GM23338 (cell line): Measurements from ENCODE around the gene ZNF831.

ENCODE experiments used
- CREB1 ChIP-seq: fragments of 250-450 bp; sonication (Bioruptor Pico); IDR thresholded peaks from 2 replicates; pipeline ENCODE4 v1.5.0; 2020; ENCODE audit warnings: low read depth, mild to moderate bottlenecking, moderate library complexity
- ETS1 ChIP-seq: IDR thresholded peaks from 2 replicates; pipeline ENCODE4 v1.6.1; 2016; ENCODE audit warnings: antibody characterized with exemption
- EZH2 ChIP-seq: fragments of 200-600 bp; sonication (generic); IDR thresholded peaks from one replicate; pipeline ENCODE4 v1.8.0; 2017; ENCODE audit warnings: antibody characterized with exemption, mild to moderate bottlenecking, low read depth; ENCODE audit not compliant: unreplicated experiment
- EZH2phosphoT487 ChIP-seq: fragments of 200-600 bp; sonication (generic); IDR thresholded peaks from one replicate; pipeline ENCODE4 v1.8.1; 2018; ENCODE audit warnings: antibody characterized with exemption; ENCODE audit not compliant: unreplicated experiment
- POLR2AphosphoS5 ChIP-seq: IDR thresholded peaks from 2 replicates; pipeline ENCODE4 v1.6.1; 2016; ENCODE audit warnings: antibody characterized with exemption, low read depth
- REST ChIP-seq: IDR thresholded peaks from one replicate; pipeline ENCODE4 v1.6.1; 2018; ENCODE audit warnings: antibody characterized with exemption; ENCODE audit not compliant: unreplicated experiment
- ZNF114 ChIP-seq: fragments of 250-450 bp; sonication (Bioruptor Pico); IDR thresholded peaks from 2 replicates; pipeline ENCODE4 v1.5.0; 2020; ENCODE audit warnings: mild to moderate bottlenecking, moderate library complexity
- ZNF331 ChIP-seq: fragments of 250-450 bp; sonication (Bioruptor Pico); IDR thresholded peaks from 2 replicates; pipeline ENCODE4 v1.5.0; 2020; ENCODE audit warnings: low read depth, mild to moderate bottlenecking, moderate library complexity
- ZNF462 ChIP-seq: fragments of 250-450 bp; sonication (Bioruptor Pico); IDR thresholded peaks from 2 replicates; pipeline ENCODE4 v1.5.0; 2020; ENCODE audit warnings: mild to moderate bottlenecking, moderate library complexity
- TF ChIP-seq, protein P1 (sequence below), 2 experiments: fragments of 200-600 bp in 1 of 2; sonication (generic) in 1 of 2; conservative IDR thresholded peaks; 2 replicates each; pipeline versions ENCODE4 v1.5.1 to v1.6.1; 2016 to 2017; ENCODE audit warnings: antibody characterized with exemption in 2 of 2, low read depth in 2 of 2, mild to moderate bottlenecking in 2 of 2, moderate library complexity in 1 of 2

DNA sequence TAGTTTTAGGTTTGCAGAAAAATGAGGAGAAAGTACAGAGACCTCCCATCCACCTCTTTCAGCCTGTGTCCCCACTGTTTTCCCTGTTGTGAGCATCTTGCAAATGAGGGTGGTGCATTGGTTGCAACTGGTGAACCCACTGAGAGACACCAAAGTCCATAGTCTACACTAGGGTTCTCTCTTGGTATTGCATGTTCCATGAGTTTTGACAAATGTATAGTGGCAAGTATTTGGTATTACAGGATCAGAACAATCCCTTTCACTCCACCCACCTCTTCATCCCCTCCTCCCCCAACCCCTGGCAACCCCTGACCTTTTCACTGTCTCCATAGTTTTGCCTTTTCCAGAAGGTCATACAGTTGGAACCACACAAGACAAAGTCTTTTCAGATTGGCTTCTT, 20.1 kb downstream of the ZNF831 start:
- TF ChIP-seq POLR2AphosphoS5 (no peak), EZH2 (no peak), ETS1 (no peak), CREB1 (no peak), EZH2phosphoT487 (no peak), REST (no peak), ZNF114 (CRISPR knock-in tag) (no peak), ZNF462 (CRISPR knock-in tag) (no peak), ZNF331 (CRISPR knock-in tag) (no peak)
- TF ChIP-seq, protein P1, sequence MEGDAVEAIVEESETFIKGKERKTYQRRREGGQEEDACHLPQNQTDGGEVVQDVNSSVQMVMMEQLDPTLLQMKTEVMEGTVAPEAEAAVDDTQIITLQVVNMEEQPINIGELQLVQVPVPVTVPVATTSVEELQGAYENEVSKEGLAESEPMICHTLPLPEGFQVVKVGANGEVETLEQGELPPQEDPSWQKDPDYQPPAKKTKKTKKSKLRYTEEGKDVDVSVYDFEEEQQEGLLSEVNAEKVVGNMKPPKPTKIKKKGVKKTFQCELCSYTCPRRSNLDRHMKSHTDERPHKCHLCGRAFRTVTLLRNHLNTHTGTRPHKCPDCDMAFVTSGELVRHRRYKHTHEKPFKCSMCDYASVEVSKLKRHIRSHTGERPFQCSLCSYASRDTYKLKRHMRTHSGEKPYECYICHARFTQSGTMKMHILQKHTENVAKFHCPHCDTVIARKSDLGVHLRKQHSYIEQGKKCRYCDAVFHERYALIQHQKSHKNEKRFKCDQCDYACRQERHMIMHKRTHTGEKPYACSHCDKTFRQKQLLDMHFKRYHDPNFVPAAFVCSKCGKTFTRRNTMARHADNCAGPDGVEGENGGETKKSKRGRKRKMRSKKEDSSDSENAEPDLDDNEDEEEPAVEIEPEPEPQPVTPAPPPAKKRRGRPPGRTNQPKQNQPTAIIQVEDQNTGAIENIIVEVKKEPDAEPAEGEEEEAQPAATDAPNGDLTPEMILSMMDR (conservative IDR thresholded peaks at IDR 0.05; ENCODE audit: low read depth in 2 of 2): no peak
